Inferior parietal cortex (tissue), 1 donor: ENCODE results near the gene MTUS2.

ENCODE experiments used
- DNase-seq: peaks from one replicate; pipeline ENCODE4 v3.0.0-alpha.2; 2016; ENCODE audit errors: extremely low spot score

The MTUS2 gene

DNA sequence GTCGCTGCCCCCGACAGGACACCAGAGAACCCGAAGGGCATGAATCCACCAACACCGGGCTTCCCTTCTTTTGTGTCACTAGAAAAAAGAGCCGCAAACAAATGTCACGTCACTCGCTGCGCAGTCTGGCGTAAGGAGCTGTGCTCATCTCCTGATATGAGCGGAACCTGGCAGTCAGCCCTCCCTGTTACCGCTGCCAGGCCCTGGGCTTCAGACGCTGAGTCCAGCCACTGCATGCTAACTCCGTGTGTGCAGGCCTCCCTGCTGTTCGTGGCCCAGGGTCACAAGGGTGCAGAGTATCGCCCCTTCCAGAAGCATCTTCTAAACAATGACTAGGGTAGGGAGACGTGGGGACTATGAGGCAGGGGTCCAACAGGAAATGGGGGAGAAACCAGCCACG is 704.0 kb downstream of the MTUS2 start:
- no peak for DNase-seq

- DNase-seq = no peak
Measured at GRCh38 chr13:29524641-29525040, 704.5 kb downstream of the MTUS2 start.

- no peak for DNase-seq
Measured at GRCh38 chr13:29525757-29526156, 705.6 kb downstream of the MTUS2 start.

DNA sequence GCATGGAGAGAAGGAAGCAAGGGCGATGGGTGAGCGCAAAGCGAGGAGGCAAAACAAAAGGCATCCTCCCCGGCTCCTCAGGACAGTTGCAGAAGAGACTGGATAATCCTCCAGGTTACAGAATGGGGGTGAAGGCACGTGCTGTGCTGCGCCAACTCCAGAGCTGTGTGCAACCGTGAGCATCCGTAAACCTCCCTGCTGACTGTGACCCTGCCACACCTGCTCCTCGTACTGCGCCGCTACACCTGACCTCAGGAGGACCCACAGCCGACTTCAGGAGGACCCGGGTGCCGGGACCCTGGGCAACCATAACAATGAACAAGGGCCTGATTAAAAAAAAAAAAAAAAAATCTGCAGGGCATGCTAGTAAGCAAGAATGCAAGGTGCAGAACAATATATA is 706.6 kb downstream of the MTUS2 start:
- DNase-seq = no peak

- no peak for DNase-seq
Measured at GRCh38 chr13:29527511-29527910, 707.4 kb downstream of the MTUS2 start.

DNA sequence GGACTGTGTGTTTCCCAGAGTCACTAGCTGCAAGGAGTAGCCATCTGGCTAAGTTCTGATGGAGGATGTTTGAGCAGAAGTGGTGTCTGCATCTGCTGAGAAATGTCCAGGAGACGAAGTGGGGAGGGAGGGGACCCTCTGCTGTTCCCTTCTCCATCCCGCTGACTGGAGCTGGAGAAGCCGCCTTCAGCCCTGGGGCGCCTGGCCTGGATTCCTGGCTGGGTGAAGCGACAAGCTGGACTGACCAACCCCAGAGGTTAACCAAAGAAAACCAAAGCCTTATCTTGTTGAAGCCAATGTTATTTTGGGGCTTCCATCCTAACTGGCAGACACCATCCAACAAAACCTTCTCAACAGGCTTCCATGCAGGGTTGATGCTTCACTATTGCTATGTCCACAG is 707.8 kb downstream of the MTUS2 start:
- DNase-seq = no peak

DNA sequence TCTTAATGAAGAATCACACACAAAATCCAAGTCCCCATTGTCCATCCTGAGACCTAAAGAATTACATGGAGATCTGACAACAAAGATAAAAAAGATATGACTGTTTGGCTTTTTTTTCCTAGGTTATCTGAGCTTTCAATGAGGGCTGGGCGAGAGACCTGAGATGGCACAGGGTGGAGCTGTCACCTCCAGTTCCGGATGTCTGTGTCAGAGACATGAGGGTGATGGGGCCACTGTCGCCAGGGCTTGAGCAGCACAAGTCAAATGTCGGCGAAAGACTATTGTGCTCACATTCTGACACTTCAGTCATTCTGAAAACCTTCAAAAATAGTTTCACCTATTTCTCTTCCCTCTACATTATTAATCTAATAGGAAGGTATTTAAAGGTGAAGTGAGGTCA is 709.6 kb downstream of the MTUS2 start:
- DNase-seq = no peak

- DNase-seq = no peak
Measured at GRCh38 chr13:29530901-29531300, 710.8 kb downstream of the MTUS2 start.

GRCh38 chr13:29532116-29532515 is 712.0 kb downstream of the MTUS2 start:
- no peak for DNase-seq

DNA sequence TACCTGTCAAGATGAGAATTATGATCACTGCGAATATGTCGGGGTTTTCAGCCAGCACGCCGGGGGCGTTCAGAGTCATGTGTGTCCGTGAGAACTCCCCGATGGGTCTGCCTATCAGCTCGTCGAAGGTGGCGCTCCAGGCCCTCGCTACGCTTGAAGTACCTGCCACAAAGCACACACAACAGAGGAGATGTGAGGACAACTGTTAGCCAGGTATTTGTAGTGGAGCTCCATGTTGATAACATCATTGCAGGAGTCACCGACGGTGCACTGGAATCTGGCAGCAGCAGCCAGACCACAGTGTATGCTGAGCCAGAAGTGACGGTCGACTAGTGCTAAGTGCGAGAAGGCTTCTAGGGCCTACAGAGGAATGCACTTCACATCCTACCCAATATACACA is 712.7 kb downstream of the MTUS2 start:
- DNase-seq = no peak

- DNase-seq = no peak
Measured at GRCh38 chr13:29534083-29534482, 713.9 kb downstream of the MTUS2 start.

- no peak for DNase-seq
Measured at GRCh38 chr13:29535663-29536655, 715.8 kb downstream of the MTUS2 start.

GRCh38 chr13:29536853-29537252 is 716.7 kb downstream of the MTUS2 start:
- DNase-seq = no peak

- DNase-seq = no peak
Measured at GRCh38 chr13:29537736-29538651, 717.9 kb downstream of the MTUS2 start.

- no peak for DNase-seq
Measured at GRCh38 chr13:29538652-29539040, 718.5 kb downstream of the MTUS2 start.

DNA sequence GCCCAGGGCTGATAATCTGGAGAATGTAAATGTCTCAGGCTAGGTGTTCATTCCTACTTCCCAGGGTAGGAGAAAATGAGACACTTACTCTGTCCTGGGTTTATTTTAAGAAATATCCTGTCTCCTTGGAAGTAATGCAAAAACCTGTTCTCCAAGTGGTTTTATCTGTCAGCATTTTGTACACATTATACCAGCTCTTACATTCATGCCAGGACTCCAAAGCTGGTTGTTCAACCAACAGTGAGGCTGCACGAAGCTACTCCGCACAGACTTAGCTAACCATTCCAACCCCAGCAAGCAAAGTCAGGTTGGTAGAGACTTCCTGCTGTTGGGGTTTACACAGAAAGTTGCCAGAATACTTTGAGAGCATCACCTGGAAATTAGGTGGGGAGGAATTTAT is 719.7 kb downstream of the MTUS2 start:
- no peak for DNase-seq

DNA sequence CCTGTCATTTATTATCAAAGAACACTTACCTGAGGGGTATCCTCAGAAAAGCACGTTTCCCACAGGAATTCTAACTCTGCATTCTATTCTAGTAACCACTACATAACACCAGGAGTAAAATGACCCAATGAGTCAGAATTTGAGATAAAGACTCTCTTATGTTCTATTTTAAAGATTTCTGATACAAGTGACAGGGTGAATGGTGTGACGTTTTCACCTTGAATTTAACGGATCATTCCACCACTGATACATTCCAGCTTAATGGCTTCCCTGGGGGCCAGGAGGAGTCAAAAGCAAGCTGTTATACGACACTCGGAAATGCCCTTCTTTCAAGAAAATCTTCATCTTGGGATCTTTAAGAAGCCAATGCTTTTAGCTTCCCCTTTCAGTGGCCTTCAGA is 720.2 kb downstream of the MTUS2 start:
- no peak for DNase-seq

- no peak for DNase-seq
Measured at GRCh38 chr13:29540799-29541198, 720.7 kb downstream of the MTUS2 start.

DNA sequence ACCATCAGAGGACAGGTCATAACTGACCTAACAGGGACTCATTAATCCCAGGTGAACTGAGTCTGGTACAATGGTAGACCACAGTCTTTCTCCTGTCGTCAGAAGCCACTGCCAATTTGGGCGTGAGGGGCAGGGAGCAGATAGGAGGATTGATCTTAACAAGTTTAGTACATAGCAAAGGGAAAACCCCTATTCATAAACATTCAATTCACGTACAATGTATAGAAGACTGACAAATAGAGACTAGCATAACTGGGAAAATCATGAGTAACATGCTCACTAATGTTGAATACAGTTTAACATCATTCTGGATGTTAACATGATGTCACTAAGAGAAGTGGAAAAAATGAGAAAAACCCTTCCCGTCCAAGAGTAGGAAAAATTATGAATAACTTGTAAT is 721.3 kb downstream of the MTUS2 start:
- no peak for DNase-seq

DNA sequence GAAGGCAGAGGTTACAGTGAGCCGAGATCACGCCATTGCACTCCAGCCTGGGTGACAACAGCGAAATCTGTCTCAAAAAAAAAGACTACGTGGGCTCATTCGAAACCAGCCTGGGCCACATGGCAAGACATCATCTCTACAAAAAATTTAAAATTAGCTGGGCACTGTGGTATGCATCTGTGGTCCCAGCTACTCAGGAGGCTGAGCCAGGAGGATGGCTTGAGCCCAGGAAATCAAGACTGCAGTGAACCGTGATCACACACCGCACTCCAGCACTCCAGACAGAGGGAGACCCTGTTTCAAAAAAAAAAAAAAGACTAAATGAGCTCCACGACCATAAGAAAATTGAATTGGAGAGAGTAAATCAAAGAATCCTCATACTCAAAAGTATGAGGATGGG is 722.2 kb downstream of the MTUS2 start:
- no peak for DNase-seq

DNA sequence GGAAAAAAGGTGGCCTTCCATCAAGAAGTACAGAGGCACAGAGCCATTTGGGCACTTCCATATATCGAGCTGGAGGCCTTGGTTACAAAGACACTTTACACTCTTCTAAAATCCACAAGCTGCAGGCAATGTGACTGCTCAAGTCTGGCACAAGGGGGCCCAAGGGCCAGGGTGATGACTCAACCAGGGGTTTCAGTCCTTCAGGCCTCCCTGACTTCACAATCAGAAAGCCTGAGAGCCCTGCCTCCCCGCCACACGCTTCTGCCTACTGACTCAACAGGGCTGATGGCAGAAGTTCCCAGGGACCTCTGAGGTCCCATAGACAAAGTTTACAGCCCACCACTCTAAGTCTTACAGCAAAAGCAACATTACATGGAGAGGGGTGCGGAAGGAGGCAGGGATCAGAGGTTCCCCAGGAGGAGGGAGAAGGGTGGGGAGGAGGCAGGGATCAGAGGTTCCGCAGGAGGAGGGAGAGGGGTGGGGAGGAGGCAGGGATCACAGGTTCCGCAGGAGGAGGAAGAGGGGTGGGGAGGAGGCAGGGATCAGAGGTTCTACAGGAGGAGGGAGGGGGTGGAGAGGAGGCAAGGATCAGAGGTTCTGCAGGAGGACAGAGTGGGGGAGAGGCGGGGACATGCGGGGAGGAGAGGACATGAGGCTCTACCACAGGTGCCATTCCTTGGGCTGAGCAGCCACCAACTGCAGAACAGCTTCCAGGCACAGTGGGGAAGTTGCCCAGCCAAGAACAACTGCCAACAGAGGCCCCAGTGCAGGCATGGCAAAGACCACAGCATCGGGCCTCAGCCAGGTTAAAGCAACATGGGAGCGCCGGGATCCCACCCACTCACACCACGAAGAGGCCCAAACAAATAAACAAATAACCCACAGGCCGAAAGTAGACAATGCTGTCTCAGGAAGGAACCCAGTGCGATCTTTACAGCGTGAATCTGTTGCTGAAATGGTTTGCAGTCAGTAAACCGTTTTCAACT is 723.4 kb downstream of the MTUS2 start:
- no peak for DNase-seq
